HL-60 (cell line): ENCODE measurements around the gene ZNF180.
"Not testable (repeated sequence)": the region's sequence is repeated elsewhere in the genome, so short reads cannot be mapped to it uniquely, and the experiment has no call there.

Experiments
- DNase-seq, 2 experiments: peaks; one replicate each; pipeline ENCODE4 v3.0.0-alpha.2; 2010 to 2020; ENCODE audit warnings: low read depth in 1 of 2, low spot score in 1 of 2
- H3K27ac ChIP-seq: fragments of 250-450 bp; sonication (Bioruptor Pico); replicated peaks from 2 replicates; pipeline ENCODE4 v1.5.1; 2020; ENCODE audit warnings: mild to moderate bottlenecking, moderate library complexity
- H3K27me3 ChIP-seq: fragments of 250-450 bp; sonication (Bioruptor Pico); 2 replicates; pipeline ENCODE4 v1.5.1; 2021; ENCODE audit warnings: mild to moderate bottlenecking, moderate library complexity; ENCODE audit not compliant: insufficient read depth, poor library complexity, severe bottlenecking
- H3K4me3 ChIP-seq: replicated peaks from 2 replicates; pipeline ENCODE4 v1.5.1; 2011; ENCODE audit warnings: mild to moderate bottlenecking, control low read depth, low read length; ENCODE audit not compliant: insufficient read depth
- GABPA ChIP-seq: IDR thresholded peaks from 2 replicates; pipeline ENCODE4 v1.6.1; 2012; ENCODE audit warnings: low read depth
- POLR2AphosphoS5 ChIP-seq: IDR thresholded peaks from 2 replicates; pipeline ENCODE4 v1.6.1; 2012; ENCODE audit warnings: low read depth
- SPI1 ChIP-seq: IDR thresholded peaks from 2 replicates; pipeline ENCODE4 v1.6.1; 2012; ENCODE audit warnings: low read depth, mild to moderate bottlenecking, borderline replicate concordance
- TF ChIP-seq, protein P1 (sequence below): IDR thresholded peaks from 2 replicates; pipeline ENCODE4 v1.6.1; 2012; ENCODE audit warnings: low read depth; ENCODE audit not compliant: insufficient replicate concordance
- TF ChIP-seq, protein P2 (sequence below): IDR thresholded peaks from one replicate; pipeline ENCODE4 v1.5.1; 2011; ENCODE audit warnings: low read length, control low read depth, inconsistent platforms; ENCODE audit not compliant: insufficient read depth

Gene ZNF180

DNA sequence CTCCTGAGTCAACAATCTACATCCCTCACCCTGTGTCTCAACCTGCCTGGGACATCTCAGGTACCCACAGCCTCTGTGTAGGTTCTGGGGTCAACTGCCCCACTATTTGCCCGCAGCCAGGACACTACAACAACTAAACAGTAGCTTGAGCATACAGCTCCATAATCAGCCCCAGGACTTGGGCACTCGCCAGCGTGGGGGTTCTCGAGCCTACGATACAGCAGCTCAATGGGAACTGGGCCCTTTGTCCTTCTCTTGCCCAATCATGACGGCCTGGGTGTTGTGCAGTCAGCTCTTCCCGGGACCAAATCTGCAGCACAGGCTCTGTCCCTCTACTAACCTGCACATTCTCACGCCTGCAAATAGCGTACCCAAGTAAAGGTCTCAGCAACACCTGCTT lies 1.3 kb downstream of the ZNF180 start:
- H3K27ac ChIP-seq, result no peak overlapping the region
- TF ChIP-seq, protein P1, sequence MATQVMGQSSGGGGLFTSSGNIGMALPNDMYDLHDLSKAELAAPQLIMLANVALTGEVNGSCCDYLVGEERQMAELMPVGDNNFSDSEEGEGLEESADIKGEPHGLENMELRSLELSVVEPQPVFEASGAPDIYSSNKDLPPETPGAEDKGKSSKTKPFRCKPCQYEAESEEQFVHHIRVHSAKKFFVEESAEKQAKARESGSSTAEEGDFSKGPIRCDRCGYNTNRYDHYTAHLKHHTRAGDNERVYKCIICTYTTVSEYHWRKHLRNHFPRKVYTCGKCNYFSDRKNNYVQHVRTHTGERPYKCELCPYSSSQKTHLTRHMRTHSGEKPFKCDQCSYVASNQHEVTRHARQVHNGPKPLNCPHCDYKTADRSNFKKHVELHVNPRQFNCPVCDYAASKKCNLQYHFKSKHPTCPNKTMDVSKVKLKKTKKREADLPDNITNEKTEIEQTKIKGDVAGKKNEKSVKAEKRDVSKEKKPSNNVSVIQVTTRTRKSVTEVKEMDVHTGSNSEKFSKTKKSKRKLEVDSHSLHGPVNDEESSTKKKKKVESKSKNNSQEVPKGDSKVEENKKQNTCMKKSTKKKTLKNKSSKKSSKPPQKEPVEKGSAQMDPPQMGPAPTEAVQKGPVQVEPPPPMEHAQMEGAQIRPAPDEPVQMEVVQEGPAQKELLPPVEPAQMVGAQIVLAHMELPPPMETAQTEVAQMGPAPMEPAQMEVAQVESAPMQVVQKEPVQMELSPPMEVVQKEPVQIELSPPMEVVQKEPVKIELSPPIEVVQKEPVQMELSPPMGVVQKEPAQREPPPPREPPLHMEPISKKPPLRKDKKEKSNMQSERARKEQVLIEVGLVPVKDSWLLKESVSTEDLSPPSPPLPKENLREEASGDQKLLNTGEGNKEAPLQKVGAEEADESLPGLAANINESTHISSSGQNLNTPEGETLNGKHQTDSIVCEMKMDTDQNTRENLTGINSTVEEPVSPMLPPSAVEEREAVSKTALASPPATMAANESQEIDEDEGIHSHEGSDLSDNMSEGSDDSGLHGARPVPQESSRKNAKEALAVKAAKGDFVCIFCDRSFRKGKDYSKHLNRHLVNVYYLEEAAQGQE, result no peak
- TF ChIP-seq POLR2AphosphoS5 (no peak), SPI1 (no peak), GABPA (no peak)
- TF ChIP-seq, protein P2, sequence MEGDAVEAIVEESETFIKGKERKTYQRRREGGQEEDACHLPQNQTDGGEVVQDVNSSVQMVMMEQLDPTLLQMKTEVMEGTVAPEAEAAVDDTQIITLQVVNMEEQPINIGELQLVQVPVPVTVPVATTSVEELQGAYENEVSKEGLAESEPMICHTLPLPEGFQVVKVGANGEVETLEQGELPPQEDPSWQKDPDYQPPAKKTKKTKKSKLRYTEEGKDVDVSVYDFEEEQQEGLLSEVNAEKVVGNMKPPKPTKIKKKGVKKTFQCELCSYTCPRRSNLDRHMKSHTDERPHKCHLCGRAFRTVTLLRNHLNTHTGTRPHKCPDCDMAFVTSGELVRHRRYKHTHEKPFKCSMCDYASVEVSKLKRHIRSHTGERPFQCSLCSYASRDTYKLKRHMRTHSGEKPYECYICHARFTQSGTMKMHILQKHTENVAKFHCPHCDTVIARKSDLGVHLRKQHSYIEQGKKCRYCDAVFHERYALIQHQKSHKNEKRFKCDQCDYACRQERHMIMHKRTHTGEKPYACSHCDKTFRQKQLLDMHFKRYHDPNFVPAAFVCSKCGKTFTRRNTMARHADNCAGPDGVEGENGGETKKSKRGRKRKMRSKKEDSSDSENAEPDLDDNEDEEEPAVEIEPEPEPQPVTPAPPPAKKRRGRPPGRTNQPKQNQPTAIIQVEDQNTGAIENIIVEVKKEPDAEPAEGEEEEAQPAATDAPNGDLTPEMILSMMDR, result no peak
- DNase-seq, result no peak
- H3K27me3 ChIP-seq, result no peaks in the 10 kb centered on the region
- H3K4me3 ChIP-seq, result no peak overlapping the region

DNA sequence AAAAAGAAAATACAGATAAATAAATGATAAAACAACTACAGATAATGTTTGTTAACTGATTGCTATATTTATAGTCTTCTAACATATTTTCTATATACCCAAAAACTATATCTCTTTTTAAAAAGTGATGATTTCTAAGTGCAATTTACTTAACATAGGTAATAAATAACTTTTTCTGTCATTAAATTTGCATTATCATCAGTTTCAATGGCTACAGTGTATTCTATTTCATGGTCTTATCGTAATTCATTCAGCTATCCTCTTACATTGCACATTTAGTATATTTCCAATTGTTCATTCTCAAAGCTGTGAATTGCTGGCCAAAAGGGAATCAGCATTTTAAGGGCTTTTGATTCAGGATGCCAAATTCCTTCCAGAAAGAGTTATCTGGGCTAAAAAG lies 3.6 kb downstream of the ZNF180 start:
- no peak overlapping the region for H3K4me3 ChIP-seq
- H3K27ac ChIP-seq, result no peak overlapping the region
- no peaks in the 10 kb centered on the region for H3K27me3 ChIP-seq
- DNase-seq, result no peak
- TF ChIP-seq, protein P2, result no peak
- TF ChIP-seq GABPA, result no peak
- no peak for TF ChIP-seq SPI1
- TF ChIP-seq, protein P1, result no peak
- TF ChIP-seq POLR2AphosphoS5, result no peak

DNA sequence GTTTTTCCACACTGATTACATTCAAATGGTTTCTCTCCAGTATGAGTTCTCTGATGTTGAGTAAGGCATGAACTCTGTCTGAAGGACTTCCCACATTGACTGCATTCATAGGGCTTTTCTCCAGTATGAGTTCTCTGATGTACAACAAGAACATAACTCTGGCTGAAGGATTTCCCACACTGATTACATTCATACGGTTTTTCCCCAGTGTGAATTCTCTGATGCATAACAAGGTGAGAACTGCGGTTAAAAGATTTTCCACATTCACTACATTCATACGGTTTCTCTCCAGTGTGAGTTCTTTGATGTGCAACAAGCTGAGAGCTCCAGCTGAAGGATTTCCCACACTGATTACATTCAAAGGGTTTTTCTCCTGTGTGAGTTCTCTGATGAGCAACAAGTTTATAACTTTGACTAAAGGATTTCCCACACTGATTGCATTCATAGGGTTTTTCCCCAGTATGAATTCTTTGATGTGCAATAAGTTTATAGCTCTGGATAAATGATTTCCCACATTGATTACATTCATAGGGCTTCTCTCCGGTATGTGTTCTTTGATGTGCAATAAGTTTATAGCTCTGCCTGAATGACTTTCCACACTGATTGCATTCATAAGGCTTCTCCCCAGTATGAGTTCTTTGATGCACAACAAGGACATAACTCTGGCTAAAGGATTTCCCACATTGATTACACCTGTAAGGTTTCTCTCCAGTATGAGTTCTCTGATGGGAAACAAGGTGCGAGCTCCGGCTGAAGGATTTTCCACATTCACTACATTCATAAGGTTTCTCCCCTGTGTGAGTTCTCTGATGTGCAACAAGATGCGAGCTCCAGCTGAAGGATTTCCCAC lies 23.5 kb downstream of the ZNF180 start:
- Histone ChIP-seq H3K27ac (no peak overlapping the region), H3K4me3 (no peak overlapping the region), H3K27me3 (no peaks in the 10 kb centered on the region)
- TF ChIP-seq, protein P1, result no peak
- TF ChIP-seq, protein P2, result no peak
- TF ChIP-seq SPI1 (no peak), POLR2AphosphoS5 (0 out of 2 replicates have a peak, but pooled peaks have one; percentile 38), GABPA (no peak)
- no peak for DNase-seq

DNA sequence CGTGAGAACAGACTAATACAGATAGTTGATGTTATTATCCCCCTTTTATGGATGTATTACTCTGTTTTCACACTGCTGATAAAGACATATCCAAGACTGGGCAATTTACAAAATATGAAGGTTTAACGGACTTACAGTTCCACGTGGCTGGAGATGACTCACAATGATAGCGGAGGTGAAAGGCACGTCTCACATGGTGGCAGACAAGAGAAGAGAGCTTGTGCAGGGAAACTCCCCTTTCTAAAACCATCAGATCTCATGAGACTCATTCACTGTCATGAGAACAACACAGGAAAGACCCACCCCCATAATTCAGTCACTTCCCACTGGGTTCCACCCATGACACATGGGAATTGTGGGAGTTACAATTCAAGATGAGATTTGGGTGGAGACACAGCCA lies 31.6 kb downstream of the ZNF180 start:
- not testable (repeated sequence) for DNase-seq, H3K27ac ChIP-seq

DNA sequence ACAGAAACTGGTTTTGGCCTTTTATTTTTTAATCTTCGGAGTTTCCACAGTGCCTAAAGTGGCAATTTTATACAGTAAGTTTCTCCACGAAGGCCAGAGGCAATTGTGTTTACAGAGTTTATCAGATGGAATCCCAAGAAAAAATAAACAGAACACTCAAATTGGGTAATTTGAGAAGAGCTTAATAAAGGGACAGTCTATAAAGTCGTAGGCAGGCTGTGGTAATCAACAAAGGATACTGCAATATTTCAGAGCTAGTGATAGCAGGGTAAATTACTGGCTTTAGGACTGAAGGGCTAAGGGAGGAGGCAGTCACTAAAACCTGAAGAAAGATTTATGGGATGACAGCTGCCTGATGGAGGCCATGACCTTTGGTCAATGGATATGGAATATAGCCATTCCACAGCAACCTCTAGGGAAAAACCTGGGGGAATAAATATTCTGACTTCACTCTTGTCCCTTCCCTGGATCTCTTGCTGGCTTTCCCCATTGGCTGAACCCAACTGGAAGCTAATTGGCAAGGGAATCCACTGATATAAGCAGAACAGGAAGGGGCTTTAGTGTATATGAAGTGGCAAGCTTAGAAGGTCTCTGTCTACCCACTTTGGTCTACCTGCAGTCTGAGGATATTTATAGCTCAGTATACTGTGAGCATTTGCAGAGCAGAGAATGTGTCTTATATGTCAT lies 37.6 kb downstream of the ZNF180 start:
- H3K4me3 ChIP-seq, H3K27me3 ChIP-seq, DNase-seq, H3K27ac ChIP-seq: not testable (repeated sequence)

More for the DNA sequence above, 31.6 kb downstream of the ZNF180 start:
- not testable (repeated sequence) for H3K27me3 ChIP-seq, H3K4me3 ChIP-seq
